Neural progenitor cell (in vitro differentiated cells): Measurements from ENCODE around the gene LRPAP1.

ENCODE experiments used
- EZH2 ChIP-seq: fragments of 200-600 bp; sonication (generic); IDR thresholded peaks from 2 replicates; pipeline ENCODE4 v1.6.1; 2017; ENCODE audit warnings: antibody characterized with exemption, mild to moderate bottlenecking, moderate library complexity
- TF ChIP-seq, protein P1 (sequence below): fragments of 200-600 bp; sonication (generic); IDR thresholded peaks from 2 replicates; pipeline ENCODE4 v1.5.1; 2017; ENCODE audit warnings: antibody characterized with exemption, mild to moderate bottlenecking

- TF ChIP-seq, protein P1, sequence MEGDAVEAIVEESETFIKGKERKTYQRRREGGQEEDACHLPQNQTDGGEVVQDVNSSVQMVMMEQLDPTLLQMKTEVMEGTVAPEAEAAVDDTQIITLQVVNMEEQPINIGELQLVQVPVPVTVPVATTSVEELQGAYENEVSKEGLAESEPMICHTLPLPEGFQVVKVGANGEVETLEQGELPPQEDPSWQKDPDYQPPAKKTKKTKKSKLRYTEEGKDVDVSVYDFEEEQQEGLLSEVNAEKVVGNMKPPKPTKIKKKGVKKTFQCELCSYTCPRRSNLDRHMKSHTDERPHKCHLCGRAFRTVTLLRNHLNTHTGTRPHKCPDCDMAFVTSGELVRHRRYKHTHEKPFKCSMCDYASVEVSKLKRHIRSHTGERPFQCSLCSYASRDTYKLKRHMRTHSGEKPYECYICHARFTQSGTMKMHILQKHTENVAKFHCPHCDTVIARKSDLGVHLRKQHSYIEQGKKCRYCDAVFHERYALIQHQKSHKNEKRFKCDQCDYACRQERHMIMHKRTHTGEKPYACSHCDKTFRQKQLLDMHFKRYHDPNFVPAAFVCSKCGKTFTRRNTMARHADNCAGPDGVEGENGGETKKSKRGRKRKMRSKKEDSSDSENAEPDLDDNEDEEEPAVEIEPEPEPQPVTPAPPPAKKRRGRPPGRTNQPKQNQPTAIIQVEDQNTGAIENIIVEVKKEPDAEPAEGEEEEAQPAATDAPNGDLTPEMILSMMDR: no peak
- TF ChIP-seq EZH2: no peak
Measured at GRCh38 chr4:3491681-3492405, 40.4 kb downstream of the LRPAP1 start.
